Germinal center (tissue), 1 donor: ENCODE measurements around the gene MTA2.
"Not testable (repeated sequence)": the region's sequence is repeated elsewhere in the genome, so short reads cannot be mapped to it uniquely, and the experiment has no call there.

Experiments
- DNase-seq: peaks from one replicate; pipeline ENCODE4 v3.0.0; 2012; ENCODE audit warnings: mixed read lengths, low spot score

Gene MTA2

GRCh38 chr11:62565100-62565802 lies 36.4 kb downstream of the MTA2 start:
- no peak for DNase-seq

GRCh38 chr11:62561677-62562230 lies 39.9 kb downstream of the MTA2 start:
- DNase-seq = not testable (repeated sequence)

- DNase-seq = peak; percentile 48
Observed at GRCh38 chr11:62560566-62561103, 41.0 kb downstream of the MTA2 start.

- not testable (repeated sequence) for DNase-seq
Observed at GRCh38 chr11:62559626-62560025, 42.0 kb downstream of the MTA2 start.

- DNase-seq = no peak
Observed at GRCh38 chr11:62559204-62559603, 42.5 kb downstream of the MTA2 start.

GRCh38 chr11:62558669-62559068 lies 43.0 kb downstream of the MTA2 start:
- DNase-seq = no peak

GRCh38 chr11:62556875-62557631 lies 44.6 kb downstream of the MTA2 start:
- DNase-seq = no peak

- peak; percentile 66 for DNase-seq
Observed at GRCh38 chr11:62556108-62556874, 45.4 kb downstream of the MTA2 start.

- peak; percentile 82 for DNase-seq
Observed at GRCh38 chr11:62555464-62556107, 46.1 kb downstream of the MTA2 start.

GRCh38 chr11:62554387-62555167 lies 47.1 kb downstream of the MTA2 start:
- DNase-seq = no peak

GRCh38 chr11:62553839-62554361 lies 47.8 kb downstream of the MTA2 start:
- no peak for DNase-seq

GRCh38 chr11:62553080-62553838 lies 48.4 kb downstream of the MTA2 start:
- DNase-seq = no peak

GRCh38 chr11:62552485-62553079 lies 49.1 kb downstream of the MTA2 start:
- no peak for DNase-seq

GRCh38 chr11:62550478-62550877 lies 51.2 kb downstream of the MTA2 start:
- DNase-seq = not testable (repeated sequence)

- no peak for DNase-seq
Observed at GRCh38 chr11:62548545-62549335, 52.9 kb downstream of the MTA2 start.

- no peak for DNase-seq
Observed at GRCh38 chr11:62547691-62548281, 53.9 kb downstream of the MTA2 start.

- DNase-seq = no peak
Observed at GRCh38 chr11:62546929-62547625, 54.6 kb downstream of the MTA2 start.
